ENCODE measurements around the gene CHMP2B.

DNA sequence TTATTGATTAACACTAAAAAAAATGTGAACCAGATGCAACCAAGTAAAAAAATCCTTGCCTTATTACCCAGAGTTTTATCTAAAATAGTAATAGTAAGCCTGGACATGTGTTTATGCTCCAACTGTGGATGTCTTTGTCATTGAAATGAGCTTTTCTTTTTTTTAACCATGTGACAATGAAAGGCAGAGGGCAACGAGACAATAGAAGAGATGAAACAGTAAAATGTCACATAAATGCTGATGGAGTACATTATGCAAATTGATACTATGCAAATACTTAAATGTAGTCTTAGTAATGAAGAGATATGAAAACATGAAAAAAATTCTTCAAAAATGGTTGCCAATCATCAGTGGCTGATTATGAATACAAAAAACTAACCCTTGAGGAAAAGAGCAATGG is 20.5 kb upstream of the CHMP2B start:
- TF ChIP-seq, protein P1, sequence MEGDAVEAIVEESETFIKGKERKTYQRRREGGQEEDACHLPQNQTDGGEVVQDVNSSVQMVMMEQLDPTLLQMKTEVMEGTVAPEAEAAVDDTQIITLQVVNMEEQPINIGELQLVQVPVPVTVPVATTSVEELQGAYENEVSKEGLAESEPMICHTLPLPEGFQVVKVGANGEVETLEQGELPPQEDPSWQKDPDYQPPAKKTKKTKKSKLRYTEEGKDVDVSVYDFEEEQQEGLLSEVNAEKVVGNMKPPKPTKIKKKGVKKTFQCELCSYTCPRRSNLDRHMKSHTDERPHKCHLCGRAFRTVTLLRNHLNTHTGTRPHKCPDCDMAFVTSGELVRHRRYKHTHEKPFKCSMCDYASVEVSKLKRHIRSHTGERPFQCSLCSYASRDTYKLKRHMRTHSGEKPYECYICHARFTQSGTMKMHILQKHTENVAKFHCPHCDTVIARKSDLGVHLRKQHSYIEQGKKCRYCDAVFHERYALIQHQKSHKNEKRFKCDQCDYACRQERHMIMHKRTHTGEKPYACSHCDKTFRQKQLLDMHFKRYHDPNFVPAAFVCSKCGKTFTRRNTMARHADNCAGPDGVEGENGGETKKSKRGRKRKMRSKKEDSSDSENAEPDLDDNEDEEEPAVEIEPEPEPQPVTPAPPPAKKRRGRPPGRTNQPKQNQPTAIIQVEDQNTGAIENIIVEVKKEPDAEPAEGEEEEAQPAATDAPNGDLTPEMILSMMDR (IDR thresholded peaks at IDR 0.05; ENCODE audit: insufficient read depth, low read depth, low read length) = no peak
- no peak for TF ChIP-seq EZH2 (IDR thresholded peaks at IDR 0.05; ENCODE audit: insufficient read depth, low read length)
